ENCODE data around the gene IFNA16.
"Not testable (repeated sequence)": the region's sequence is repeated elsewhere in the genome, so short reads cannot be mapped to it uniquely, and the experiment has no call there.

Gene IFNA16

DNA sequence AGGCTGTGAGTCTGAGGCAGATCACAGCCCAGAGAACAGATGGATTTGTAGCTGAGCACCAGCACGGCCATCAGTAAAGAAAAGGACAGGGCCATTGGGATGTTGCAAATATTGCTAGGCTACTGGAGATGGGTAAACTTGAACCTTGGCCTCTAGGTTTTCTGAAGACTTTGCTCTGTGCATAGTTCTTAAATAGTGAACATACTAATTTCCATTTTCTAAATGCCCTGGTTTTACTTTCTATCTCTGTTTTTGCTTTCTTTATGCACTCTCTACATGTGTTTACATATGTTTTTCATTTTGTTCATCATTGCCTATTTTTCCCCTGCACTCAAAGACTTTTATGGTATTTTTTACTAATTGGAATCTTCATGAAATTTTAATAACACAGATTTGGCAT, at the start of gene IFNA16:
TSS of gene IFNA16 (minus strand) at position 101 of the 400 bp plus-strand sequence. CDS start at position 95, 6 bp downstream.
- DNase-seq, result not testable (repeated sequence)

DNA sequence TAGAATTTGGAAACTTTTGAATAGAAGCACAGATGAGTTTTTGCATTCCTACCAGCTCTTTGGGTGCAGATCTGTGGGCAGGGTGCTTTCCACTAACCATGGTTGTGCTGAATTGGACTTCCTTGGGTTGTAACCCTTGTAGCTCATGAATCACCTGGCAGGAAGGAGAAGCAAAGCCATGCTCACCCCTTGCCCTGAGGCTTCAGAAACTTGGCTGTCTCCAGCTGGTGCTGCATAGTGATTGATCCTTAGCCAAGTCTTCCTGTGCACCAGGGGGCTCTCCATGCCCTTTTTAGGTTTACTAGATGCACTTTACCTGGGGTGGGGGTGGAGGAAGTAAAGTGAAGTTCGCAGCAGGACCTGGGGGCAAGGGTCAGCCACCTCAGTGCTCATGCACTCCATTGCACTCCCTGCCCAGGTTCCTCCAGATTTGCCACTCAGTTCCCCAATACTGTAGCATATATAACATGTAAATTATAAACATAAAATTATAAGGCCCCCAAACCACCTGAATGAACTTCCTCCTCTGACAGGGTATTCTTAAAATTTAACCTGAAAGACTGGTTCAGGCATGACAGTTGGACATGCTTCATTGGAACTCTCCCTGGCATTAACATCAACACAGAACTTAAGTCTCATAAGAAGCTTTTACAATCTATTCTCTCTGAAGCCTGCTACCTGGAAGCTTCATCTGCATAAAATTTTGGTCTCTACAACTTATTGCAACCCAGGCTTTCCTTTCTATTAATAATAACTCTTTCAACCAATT, 48.5 kb upstream of the IFNA16 start:
- DNase-seq, result no peak

DNA sequence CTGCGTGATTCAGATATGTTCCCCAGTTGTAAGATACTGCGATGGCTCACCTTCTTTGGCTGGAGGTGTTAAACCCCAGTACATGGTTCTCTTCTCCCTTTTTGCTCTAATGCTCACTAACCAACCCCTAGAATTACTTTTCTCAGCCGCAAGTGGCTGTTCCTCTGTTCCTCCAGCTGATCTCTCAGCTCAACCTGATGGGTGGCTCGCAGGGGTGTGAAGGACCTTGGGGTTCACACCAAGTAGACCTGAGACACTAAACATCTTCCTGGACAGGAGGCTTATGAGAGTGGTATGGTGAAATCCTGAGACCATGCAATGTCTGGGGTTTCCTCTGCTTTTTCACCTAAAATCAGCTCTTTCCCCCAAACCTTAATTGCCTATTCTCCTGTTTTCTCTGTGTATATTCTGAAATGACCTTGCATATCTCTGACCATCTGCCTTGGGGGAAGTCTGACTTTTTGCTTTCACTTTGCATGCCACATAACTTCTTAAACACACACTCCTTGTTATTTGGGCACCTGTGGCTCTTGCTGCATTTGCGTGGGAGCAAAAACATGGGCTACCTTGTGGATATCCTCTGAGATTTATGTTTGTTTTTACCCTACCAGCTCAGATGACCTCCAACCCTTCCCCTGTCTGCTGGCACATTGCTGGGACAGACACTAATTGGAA, 38.6 kb upstream of the IFNA16 start:
- DNase-seq, result no peak

DNA sequence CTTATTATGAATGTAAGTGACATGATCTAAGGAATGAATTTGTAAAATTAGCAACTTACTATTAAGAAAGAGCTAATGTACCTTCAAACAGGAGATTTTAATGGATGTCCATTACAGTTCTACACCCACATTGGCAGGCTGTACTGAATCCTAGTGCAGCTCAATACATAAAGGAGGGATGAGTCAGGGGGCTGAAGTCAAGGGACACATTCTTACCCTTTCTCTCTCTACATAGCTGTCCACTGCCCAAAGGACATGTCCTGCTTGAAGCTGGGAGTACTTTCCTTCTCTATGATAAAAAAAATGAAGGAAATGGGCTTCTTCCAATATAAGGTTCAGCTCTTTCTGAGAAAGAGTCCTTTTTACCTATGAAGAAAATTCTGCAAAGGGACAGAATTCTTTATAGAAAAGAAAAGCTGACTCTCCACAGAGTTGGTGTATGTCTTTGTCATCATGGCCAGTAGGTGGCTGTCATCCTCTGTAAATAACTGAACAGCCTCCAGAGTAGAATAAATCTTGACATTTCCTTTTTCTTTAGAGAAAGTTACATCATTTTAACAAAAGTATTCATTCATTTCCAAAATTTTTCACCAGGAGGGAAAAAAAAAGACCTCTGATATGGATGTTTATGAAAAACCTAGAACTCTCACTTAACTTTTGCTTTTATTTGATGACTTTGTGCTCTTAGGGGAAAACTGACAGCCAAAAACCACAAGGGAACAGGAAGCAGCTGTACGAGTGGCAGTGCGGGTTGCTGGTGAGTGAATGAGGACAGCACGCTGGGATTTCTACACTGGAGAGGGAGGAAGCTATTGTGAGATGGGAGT, 35.8 kb upstream of the IFNA16 start:
- DNase-seq, result peak in 11 of 56 donors; percentile 6 to 37 (median 12)

DNA sequence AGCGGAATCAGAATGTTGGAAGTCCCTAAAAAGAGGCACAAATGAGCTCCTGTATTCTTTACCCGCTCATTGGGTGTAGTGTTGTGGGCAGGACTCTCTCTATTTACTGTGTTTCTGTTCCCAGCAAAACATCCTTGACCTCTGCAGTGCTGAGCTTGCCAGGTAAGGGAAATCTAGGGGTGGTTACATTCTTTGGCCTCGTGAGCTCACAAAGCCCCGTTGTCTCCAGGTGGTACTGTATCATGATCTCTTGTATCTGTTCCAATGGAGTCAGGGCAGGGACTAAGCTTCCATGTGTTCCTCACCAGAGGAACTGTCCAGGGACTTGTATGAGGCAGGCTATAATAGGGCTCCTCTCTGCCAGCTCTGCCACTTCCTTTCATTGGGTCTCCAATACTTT, 34.5 kb upstream of the IFNA16 start:
- no peak for DNase-seq

DNA sequence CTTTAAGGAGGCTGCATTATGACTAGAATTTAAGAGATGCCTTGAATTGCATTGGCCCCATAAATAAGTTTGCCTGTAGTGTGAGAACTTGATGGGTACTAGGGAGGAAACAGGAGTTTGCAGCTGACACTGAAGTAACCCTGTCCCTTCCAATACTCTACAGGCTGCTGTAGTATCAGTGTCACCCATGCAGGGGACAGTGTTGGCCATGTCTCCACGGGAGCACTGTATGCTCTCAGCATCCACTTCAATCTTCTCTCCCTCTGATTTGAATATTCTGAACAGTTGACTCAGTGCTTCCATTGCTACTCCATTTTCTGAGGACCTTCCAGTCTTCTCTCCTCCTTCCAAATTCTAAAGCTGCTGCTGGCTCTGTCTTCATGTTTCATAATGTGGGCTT, 34.1 kb upstream of the IFNA16 start:
- DNase-seq, result no peak

DNA sequence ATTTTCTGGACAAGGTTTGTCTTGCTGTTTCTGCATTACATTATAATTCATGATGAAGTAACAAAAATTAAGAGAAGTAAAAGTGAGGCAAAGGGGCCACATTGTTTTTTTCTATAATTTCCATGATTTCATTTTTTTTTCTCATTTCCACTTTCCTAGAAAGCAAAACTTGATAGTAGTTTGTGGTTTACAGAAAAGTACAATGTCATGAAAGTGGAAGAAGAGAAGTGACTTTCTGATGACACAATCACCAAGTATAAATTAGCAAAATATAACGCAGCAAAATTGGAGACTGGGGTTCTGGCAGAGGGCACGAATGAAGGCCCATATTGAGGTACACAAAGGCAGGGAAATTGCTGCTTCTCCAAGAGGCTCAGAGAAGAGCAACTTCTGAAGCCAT, 27.7 kb upstream of the IFNA16 start:
- no peak for DNase-seq

DNA sequence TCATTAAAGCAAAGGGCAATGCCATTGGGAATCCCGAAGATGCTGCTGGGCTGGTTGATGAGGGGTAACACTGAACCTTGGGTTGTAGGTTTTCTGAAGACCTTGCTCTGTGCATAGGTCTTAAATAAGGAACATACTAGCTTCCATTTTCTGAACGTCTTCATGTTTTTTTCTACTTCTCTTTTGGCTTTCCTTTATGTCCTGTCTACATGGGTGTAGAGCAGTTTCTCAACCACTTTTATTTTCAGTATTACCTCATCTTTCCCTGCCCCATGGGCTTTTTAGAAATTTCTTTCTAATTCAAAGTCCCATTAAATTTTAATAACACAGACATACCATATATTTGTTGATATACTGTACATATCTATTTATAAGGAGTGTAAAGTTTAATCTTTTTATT, 22.8 kb upstream of the IFNA16 start, which contains the start of gene IFNA14:
TSS of gene IFNA14 (minus strand) at position 95 of the 400 bp plus-strand sequence. CDS start at position 25, 70 bp downstream.
- no peak for DNase-seq

DNA sequence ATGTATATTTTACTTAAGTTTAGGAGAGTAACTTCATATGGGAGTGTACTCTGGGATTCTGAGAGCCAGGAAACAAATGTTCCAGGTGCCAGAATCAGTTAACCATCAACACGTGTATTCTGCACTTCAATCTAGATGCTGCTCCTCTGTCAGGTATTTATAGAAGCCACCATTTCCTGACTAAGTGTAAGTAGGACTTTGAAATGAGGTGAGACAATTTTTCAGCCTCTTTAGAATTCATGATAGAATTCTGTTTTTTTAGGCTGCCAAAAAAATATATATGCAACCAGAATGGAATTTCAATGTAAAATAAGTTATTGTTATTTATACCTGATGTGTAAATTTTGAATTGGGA, 19.2 kb upstream of the IFNA16 start:
- not testable (repeated sequence) for DNase-seq

DNA sequence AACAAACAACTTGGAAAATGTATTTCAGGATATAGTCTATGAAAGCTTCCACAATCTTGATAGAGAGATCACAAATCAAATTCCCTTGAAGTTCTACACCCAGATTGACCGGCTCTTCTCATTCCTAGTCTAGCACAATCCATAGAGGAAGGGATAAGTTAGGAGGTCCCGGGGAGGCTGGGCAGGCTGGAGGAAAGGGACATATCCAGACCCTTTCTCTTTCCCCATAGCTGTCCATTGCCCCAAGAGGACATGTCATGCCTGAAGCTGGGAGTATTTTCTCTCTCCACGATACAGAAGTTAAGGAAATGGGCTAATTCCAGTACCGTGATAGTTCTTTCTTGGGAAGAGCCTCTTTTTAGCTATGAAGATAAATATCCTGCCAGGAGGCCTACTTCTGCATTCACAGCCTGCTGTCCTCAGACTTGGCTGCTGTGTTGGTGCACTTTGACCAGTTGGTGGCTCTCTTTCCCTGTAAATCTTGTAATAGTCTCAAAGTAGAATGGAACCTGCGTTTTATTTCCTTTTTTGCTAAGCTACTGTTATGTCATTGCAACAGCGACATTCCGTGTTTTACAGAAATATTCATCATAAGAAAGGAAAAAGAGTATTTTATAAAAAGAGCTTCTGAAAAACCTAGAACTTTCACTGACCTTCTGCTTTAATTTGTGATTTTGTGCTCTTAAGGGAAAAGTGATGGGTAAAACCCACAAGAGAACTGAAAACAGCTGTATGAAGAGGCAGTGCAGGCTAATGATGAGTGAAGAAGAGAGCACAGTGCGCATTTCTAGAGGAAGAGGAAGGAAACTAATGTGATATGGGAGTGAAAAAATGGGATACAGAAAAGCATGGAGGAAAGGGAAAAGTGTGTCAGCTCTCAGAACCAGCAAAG, 18.6 kb upstream of the IFNA16 start:
- peak in 6 of 56 donors; percentile 5 to 50 (median 15) for DNase-seq

DNA sequence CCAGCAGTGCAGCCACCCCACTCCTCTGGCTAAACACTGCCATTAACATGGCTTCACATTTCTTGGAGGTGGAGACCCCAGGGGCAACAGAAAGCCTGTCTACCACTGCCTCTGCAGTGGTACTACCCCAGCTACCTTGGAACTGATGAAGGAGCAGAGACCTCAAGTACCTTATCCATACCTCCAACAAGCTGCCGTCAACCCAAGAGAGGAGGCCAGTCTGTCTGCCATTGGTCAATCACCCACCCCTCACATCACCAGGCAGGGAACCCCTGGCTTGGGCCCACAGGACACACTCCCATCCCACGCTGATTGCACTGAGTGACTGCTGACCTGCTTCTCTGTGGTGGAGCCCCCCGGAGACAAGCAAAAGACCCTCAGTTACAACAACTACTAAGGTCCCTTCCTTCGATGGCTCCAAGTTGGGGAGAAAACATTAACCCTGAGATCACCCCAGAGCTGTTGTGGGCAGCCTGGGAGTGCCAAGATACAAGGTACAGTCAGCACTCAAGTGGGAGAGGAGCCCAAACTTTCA, 17.1 kb upstream of the IFNA16 start:
- no peak for DNase-seq

DNA sequence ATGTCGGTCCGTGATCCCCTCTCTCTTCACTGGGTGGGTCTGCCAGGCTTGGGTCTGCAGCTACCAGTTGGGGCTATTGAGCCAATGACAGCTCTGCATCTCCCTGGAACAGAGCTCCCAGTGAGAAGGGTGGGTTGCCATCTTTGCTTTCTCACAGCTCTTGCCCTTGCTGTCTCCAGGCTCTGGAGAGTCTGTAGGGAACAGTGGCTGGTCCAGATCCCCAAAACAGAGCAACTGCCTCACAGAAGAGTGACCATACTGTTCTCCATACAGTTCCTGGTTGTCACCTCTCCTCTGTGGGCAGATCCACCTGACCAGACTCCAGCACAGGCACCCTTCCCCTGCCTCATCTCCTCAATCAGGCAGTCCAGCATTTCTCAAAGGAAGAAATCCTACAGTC, 16.1 kb upstream of the IFNA16 start:
- DNase-seq, result no peak

DNA sequence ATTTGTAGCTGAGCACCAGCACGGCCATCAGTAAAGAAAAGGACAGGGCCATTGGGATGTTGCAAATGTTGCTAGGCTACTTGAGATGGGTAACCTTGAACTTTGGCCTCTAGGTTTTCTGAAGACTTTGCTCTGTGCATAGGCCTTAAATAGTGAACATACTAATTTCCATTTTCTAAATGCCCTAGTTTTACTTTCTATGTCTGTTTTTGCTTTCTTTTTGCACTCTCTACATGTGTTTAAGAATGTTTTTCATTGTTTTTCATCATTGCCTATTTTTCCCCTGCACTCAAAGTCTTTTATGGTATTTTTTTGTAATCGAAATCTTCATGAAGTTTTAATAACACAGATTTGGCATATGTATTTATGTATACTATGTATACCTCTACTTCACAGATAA, 11.0 kb upstream of the IFNA16 start, which contains the start of gene IFNA17:
TSS of gene IFNA17 (minus strand) at position 101 of the 400 bp plus-strand sequence. CDS start at position 52, 49 bp downstream.
- DNase-seq, result no peak

DNA sequence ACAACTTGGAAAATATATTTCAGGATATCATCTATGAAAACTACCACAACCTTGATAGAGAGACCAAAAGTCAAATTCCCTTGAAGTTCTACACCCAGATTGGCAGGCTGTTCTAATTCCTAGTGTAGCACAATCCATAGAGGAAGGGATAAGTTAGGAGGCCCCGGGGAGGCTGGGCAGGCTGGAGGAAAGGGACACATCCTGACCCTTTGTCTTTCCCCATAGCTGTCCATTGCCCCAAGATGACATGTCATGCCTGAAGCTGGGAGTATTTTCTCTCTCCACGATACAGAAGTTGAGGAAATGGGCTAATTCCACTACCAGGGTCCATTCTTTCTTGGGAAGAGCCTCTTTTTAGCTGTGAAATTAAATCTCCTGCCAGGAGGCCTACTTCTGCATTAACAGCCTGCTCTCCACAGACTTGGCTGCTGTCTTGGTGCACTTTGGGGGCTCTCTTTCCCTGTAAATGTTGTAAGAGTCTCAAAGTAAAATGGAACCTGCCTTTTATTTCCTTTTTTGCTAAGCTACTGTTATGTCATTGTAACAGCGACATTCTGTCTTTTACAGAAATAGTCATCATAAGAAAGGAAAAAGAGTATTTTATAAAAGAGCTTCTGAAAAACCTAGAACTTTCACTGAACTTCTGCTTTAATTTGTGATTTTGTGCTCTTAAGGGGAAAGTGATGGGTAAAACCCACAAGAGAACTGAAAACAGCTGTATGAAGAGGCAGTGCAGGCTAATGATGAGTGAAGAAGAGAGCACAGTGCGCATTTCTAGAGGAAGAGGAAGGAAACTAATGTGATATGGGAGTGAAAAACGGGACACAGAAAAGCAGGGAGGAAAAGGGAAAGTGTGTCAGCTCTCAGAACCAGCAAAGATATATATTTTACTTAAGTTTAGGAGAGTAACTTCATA, 3.4 kb downstream of the IFNA16 start:
- DNase-seq, result not testable (repeated sequence)

DNA sequence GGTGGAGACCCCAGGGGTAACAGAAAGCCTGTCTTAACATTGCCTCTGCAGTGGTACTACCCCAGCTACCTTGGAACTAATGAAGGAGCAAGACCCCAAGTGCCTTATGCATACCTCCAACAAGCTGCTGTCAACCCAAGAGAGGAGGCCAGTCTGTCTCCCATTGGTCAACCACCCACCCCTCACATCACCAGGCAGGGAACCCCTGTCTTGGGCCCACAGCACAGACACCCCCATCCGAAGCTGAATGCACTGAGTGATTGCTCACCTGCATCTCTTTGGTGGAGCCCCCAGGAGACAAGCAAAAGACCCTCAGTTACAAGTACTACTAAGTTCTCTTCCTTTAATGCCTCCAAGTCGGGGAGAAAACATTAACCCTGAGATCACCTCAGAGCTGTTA, 5.0 kb downstream of the IFNA16 start:
- not testable (repeated sequence) for DNase-seq

DNA sequence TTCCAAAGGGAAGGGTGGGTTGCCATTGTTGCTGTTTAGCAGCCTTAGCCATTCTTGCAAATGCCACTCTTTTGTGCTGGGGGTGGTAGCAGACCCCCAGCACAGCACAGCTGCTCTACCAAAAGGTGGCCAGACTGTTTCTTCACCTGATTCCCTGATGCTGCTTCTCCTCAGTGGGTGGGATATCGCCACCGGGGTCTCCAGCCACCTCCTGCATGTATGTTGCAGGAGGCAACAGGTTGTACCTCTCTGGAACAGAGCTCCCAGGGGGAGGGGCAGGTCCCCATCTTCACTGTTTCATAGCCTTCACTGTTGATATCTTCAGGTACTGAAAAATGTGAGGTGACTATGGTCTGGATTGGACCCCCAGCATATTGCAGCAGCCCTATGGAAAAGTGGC, 6.3 kb downstream of the IFNA16 start:
- DNase-seq, result not testable (repeated sequence)

DNA sequence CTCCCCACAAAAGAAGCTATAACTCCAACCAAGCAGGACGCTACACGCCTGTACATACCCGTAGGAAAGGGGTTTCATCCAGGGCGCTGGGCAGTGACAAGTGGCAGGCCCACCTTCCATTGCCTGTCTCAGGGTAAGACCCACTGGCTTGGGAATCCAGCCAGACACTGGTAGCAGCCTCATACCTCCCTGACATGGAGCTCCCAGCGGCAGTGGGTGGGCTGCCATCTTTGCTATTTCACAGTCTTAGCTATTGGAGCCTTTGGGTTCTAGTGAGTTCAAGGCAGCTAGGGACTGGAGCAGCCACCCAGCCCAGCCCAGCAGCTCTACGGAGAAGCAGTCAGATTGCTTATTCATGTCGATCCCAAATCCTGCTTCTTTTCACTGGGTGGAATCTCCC, 6.8 kb downstream of the IFNA16 start:
- no peak for DNase-seq

DNA sequence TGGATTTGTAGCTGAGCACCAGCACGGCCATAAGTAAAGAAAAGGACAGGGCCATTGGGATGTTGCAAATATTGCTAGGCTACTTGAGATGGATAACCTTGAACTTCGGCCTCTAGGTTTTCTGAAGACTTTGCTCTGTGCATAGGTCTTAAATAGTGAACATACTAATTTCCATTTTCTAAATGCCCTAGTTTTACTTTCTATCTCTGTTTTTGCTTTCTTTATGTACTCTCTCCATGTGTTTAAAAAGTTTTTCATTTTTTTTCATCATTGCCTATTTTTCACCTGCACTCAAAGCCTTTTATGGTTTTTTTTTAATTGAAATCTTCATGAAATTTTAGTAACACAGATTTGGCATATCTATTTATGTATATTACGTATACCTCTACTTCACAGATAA, 10.1 kb downstream of the IFNA16 start, which contains the start of gene IFNA10:
TSS of gene IFNA10 (minus strand) at position 101 of the 400 bp plus-strand sequence. CDS start at position 55, 46 bp downstream.
- not testable (repeated sequence) for DNase-seq

DNA sequence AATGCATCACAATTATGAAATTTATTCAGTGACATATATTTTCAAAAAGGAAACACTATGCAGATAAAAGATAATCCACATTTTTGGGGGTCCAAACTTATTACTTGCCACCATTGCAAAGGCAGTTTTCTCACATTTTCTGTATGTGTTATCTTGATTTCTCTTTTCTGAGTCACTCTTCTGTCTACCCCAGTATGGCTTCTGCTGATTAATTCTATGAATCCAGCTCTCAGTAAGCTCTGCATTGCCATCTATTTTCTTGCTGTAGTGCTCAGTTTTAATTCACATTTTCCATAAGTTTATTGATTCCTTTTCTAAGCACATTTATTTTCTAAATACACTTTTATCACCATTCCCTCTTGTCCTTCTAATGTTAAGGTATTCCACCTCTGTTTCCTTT, 11.9 kb downstream of the IFNA16 start:
- no peak for DNase-seq
